Measurements from ENCODE around the gene CAV1.

The CAV1 gene

DNA sequence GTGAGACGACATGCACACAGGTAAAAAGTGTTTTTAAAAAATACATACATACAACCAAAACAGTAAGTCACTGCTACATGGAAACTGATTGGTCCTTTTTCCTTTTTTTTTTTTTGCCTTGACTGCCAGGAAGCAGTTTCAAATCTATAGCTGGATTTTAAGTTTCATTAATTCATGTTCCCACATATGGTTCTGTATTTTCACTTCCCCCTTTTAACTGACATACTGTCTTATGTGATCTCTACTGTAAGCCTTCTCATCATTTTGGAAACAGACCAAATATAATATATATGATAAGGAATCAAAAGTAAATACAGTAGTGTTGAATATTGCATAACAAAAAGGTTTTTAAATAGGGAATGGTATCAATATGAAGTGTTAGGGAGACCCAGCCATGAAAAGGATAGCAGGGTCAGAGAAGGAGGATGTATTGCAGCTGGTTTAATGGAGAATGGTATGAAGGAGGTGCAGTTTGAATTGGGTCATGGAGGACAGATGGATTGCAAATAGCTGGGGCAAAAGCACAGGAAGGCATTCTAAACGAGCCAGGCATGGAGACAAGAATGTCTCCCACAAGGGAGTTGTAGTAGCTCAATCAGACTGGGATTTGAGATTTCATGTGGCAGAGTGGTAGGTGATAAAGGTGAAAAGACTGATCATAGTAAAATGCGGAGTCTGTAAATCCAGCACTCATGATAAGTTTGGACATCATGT lies 5.4 kb downstream of the CAV1 start:
- no peak for DNase-seq (ENCODE audit: low read depth, low spot score)

DNA sequence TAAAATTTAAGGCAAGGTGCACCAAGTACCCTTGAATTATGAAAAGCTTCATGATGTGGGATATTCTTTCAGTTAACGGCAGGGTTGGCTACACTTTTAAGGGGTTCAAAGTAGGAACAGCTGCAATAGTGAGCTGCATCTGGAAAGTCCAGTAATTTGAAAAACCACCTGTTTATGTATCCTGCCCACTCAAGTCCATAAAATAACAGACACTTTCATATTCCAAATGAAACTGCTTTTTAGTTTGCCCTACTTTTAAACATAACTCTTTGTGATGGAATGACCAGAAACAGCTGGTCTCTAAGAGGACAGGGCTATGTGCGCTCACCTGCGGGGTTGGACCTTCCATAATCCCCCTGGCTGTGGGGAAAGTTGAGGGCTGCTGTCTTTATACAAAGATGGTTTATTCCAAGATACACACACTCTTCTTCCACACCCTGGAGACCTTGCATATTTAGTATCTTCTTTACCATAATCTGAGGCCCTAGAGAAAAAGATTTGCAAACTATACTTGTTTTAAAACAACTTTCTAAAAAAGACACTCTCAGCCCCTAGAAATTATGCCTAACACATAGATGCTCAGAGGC lies 7.4 kb downstream of the CAV1 start:
- no peak for DNase-seq (ENCODE audit: low read depth, low spot score)

DNA sequence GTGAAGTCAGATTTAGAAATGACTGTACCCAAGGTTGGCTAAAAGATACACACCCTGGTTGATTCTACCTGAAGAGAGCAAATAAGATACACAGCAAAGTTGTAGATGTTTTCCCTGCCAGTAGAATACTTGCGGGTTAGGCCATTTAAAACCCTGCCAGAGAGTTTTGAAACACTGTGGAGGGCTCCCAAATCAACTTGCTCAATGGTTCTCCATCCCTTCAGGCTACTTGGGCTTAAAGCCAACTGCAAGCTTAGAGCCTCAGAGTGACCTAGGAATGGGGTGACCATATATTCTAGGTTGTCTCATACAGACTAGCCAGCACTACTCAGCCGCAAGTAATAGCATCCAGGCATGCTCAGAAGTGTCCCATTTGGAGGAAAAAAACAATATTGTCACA lies 10.0 kb downstream of the CAV1 start:
- no peak for DNase-seq (ENCODE audit: low read depth, low spot score)

DNA sequence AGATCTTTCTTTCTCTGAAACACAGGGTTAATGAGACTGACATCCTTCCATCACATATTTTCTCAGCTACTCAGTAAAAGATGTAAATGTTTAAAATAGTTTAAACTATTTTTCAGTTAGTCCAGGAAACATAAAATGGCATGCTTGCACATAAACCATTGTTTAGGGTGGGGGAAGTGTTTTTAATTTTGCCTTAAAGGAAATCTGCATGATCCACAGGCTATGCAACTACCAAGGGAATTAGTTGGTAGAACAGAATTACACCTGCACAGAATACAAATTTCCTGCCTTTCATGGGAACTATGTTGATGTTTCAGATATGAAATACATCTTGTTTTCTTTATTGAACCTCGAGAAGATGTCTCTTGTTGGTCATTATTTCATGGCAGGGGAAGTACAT lies 10.6 kb downstream of the CAV1 start:
- no peak for DNase-seq (ENCODE audit: low read depth, low spot score)

DNA sequence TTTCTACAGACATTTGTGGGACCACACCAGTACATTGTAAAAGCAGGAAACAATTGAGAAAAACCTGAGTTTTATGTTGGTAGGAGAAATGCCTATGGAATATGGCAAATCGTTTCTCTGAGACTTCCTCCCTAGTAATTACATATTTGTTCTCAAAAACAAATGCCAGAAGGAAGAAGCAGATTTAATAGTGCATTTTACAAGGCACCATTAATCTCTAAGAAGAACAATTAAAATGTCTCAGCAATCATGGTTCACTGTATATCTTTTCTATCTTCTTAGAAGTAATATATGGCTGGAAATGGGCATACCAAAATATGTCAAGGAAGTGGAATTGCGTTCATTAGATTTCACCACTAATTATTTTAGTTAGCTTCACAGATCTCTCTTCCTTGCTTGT lies 13.3 kb downstream of the CAV1 start:
- DNase-seq (ENCODE audit: low read depth, low spot score), result no peak

DNA sequence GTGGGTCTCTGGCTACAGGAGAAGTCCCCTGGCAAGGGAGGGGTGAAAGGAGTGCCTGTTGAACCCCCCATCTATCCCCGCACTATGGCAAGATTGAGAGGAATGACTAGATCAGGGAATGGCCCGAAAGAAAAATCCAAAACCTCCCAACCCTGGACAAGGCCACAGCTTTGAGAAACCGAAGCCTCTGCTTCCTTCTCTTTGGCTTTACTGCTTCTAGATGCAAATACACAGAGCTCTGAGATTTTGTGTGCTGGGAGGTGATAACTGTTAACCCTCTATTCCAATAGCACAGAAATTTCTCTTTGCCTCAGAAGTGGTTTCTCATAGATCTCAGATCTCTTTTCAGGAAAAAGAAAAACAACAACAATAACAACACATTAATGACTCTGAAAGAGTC lies 15.0 kb downstream of the CAV1 start:
- no peak for DNase-seq (ENCODE audit: low read depth, low spot score)

DNA sequence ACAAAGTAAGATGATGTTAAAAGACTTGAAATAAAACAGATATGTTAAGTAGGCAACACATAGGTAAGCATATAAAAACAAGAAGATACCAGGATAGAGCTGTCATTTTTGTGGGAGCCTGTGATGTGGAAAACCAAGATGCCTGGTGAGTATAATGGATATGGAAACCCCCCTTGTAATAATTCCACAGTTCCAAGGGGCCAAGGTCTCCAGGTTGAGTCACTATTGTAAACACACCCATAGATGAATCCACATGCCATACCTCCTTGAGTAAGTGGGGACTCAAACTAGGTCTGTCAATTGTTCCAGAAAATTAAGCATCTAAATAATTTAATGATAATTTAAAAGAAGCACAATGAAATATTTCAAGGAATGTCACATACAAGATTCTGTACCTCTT lies 15.9 kb downstream of the CAV1 start:
- DNase-seq (ENCODE audit: low read depth, low spot score), result no peak

DNA sequence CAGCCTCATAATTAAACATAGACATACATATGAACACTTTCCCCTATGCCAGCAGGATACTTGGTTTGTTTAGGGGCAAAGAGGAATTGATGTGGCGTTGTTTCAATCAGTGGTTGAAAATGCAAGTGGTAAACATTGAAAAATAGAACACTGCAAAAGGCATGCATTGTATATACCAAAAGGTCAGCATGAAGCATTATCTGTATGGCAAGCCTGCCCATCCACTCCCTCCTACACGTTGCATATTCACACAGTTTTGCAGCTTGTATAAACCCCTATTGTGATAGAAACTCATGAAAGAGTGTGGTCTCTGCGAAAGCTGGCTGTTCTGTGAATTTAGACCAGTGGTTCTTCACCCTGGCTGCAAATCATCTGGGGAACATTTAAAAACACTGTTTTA lies 17.1 kb downstream of the CAV1 start:
- no peak for DNase-seq (ENCODE audit: low read depth, low spot score)

DNA sequence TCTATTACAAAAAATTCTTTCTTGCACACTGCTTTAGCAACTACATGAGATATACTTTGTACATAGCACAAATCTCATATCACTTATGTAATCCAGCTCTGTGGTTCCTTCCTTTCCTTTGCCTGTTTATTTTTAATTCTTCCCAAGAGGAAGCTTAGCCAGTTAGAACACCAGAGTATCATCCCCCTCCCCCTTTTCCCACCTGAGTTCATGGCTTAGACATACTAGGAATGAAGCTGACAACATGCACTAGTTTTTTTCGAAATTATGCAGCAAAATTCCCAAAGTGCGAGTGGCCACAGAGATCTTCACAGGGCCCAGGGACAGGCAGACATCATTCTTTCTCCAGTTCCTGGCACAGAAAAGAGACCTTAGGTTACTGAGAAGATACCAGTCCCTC lies 17.8 kb downstream of the CAV1 start:
- no peak for DNase-seq (ENCODE audit: low read depth, low spot score)

DNA sequence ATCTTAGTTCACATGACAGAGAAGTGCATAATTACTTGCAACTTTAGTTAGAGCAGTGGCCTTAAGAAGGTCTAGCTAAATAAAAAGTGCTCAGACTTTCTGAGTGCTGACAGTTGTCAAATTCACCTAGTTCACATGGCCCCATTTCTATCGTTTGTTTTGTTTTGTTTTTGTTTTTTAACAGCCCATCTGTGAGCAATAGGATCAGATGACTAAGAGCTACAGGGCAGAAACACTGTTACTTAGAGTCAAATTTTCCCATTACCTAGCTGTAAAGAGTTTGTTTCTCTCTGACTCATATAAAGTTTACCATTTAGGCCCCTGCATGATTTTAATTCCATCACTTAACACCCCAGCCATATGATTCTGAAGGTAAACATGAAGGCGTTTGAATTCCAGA lies 18.8 kb downstream of the CAV1 start:
- DNase-seq (ENCODE audit: low read depth, low spot score), result no peak

DNA sequence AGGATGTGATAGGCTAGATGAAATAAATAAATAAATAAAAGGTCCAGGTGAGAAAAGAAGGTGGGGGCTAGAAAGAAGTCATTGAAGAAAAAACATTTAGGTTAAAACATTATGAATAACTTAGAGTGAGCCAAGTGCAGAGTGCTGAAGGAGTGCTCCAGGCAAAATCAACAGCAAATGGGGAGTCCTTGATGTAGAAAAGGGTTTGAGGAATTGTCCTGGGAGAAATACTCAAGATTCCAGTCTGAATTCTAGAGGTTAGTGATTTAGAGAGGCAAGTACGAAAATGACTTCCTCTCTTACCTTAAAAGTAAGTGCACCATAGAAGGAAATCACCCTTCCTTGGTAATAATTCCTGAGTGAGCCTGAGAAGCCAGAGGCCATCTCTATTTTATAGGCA lies 19.7 kb downstream of the CAV1 start:
- DNase-seq (ENCODE audit: low read depth, low spot score), result no peak

DNA sequence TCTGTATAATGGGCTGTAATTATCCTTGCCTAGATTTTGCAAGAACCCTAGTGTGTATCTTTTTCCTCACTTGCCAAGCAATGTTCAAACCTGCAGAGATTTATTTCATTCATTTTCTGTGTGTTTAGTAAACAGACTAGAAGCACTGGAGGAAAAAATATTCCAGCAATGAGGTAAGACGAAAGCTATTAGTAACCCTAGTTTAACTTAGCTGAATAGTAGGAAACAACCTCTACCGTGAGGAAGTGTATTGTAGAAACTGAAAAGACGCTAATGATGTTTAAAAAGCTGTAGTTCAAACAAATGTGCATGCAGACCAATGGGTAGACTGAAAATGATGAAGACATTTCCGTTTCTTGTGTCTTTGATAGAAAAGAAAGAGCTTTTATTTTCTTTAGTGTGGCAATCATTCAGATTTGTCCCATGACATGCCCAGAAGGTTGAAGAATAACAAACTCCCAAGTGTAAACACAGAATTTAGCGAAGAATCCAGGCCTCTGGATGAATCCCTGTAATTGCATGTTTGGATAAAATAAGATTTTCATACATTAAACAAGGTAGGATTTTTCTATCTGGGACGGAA lies 20.7 kb downstream of the CAV1 start:
- no peak for DNase-seq (ENCODE audit: low read depth, low spot score)

DNA sequence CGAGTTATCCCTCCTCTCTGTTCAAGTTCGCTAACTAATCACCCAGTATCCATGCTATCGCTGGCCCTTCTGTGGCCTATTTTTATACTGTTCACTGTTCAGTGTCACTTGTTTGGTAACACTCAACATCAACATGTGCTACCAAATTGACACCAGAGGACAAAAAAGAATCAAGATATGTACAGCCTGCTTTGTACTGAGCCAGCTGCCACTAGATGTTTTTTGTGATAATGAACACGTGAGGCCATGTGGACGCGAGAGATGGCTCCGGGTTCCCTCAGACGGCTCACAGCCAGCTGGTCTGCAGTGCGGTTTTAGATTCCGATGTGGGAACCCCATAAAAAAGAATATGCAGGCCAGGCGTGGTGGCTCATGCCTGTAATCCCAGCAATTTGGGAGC lies 21.2 kb downstream of the CAV1 start:
- DNase-seq (ENCODE audit: low read depth, low spot score), result no peak

DNA sequence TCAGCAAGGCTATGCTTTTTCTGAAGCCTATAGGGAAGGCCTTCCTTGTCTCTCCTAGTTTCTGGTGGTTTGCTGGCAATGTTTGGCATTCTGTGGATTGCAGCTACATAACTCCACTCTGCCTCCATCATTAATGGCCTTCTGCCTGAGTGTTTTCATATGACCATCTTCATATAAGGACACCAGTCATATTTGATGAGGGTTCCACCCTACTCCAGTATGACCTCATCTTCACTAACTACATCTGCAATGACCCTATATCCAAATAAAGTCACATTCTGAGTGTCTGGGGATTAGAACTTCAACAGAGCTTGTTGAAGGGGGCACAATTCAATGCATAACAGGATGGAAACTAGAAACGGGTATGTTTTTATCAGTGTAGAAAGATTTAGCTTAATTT lies 22.1 kb downstream of the CAV1 start:
- DNase-seq (ENCODE audit: low read depth, low spot score), result no peak

DNA sequence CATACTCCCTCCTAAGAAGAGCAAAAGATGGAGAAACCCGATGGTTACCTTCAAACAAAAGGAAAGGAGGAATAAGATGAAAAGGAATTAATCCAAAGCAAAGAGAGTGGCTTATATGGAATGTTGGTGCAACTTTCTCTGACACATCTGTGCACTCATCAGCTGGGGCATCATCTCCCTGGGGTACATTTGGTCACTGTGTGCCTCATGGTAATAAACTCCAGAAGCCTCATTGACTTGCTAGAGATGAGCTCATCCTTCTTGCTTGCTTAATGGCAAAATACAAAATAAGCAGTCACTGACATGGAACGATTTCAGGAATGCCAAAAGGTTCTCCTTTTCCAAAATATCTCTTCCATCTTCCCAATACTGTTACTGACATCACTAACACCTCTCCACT lies 22.5 kb downstream of the CAV1 start:
- DNase-seq (ENCODE audit: low read depth, low spot score), result no peak

DNA sequence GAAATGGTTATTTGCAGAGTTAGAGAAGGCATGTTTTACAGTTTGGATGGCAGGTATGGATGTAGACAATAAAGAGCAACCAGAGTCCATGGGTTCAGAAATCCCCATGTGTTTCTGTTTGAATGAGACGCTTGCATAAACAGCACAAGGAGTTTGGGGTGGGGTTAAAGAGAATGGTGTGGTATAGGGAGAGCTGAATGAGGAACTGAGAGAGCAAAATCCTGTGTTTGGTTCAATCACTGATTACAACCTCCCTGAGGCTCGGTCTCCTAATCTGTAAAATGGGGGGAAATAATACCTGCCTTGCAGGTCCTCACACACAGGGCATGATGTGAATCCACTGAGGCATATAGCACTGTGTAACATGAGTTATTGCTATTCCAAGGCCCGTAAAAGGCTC lies 23.7 kb downstream of the CAV1 start:
- DNase-seq (ENCODE audit: low read depth, low spot score), result no peak

DNA sequence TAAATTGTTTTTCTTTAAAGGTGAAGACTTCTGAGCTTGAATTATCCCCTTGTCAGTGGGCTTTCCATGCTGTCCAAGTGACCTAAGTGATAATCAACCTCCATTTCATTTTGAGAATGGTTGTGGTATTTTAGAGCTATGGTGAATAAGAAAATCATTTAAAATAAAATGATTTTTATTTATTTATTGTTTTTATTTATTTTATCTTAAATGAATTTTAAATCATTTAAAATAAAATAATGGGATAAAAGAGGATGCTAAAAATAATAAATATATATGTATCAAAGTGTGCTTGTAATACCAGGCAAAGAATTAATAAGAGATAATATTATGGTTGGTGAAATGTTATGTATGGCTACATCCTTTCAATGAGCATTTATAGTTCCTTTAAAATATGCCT lies 24.5 kb downstream of the CAV1 start:
- DNase-seq (ENCODE audit: low read depth, low spot score), result no peak

DNA sequence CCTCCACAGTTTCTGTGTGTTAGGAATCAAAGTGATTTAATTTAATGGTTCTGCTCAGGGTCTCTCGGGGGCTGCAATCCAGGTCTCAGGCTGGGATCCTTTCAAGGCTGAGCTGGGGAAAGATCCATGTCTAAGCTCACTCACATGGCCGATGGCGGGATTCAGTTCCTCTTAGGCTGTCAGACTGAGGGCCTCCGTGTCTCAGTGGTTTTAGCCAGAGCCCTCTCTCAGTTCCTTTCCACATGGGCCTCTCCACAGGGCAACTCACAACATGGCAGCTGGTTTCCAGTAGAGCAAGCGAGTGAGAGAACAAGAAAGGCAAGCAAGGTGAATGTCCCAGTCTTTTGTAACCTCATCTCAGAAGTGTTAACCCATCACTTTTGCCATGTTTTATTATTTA lies 26.9 kb downstream of the CAV1 start:
- DNase-seq (ENCODE audit: low read depth, low spot score), result no peak

DNA sequence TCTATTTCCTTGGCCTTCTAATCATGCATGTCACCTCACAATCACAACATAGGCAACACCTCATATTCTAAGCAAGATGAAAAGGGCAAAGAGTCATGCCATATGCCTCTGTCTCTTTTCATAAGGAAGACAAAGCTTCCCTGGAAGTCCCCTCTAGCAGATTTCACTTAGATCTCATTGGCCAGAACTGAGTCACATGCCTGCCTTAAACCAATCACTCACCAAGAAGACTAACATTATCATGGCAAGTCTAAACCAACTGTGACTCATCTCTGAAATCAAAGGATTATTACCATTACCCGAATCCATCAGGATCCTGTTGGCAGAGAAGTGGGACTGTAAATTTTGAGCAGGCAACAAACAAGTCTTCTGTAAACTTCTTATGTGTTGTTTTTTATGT lies 27.8 kb downstream of the CAV1 start:
- no peak for DNase-seq (ENCODE audit: low read depth, low spot score)

DNA sequence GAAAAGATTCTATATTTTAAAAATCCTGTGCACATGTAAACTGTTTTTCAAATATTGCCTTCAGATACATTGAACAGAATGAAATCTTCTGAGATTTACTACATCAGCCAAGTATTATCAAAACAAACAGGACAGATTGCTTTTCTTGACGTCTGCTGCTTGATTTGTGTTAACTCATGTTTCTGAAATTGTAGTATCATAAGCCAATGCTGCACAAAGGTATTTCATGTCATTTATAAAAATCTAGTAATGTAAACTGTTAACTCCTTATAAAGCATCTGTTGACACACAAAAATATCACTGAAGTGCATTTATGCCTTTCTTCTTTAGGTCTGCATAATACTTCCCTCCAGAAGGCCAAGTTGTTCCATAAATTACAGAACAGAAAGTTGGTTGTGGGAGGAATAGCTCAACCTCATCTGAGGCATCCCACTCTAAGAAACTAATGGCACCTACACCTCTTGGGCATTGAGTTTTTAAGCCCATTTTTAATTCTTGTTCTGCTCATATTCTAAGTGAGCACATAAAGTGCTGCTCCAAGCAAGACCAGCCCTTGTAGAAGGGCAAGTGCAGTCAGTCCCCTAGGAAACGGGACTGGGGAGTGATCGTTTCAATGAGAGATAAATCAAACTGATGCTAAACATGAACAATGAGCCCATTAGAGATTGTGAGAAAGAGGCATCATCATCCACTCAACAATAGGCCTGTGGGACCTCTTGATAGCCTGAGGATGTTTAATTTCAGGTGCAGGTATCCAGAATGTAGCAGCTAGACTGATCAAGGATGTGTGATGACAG lies 28.5 kb downstream of the CAV1 start:
- DNase-seq (ENCODE audit: low read depth, low spot score), result no peak

DNA sequence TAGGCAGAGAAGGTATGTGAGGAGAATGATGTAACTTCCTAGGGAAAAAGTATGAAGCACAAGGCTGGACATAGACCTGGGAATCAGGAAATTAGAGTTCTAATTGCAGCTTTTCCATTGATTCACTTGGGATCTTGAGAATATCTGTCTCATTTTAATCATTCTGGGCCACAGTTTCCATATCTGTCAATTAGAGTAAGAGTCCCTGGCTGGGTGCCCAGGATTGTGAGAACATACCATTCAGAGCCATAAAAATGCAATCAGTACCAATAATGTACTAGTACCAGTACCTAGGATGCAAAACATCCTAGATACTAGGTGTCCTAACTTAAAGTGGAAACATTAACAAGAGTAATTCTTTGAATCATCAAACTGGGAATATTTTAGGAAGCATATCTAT lies 29.6 kb downstream of the CAV1 start:
- DNase-seq (ENCODE audit: low read depth, low spot score), result no peak

DNA sequence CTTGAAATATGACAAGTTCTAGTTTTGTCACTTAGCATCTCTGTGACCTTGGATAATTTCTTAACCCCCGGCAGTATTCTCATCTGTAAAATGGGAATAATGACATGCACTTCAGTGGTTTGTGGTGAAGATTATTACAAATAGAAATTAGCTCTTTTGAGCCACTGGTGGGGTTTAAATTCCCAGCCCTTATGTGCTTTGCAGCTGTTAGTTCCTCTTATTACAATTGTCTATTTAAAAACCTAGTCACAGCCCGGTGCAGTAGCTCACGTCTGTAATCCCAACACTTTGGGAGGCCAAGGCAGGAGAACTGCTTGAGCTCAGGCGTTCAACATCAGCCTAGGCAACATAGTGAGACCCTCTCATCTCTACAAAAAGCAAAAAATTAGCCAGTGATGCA lies 30.1 kb downstream of the CAV1 start:
- no peak for DNase-seq (ENCODE audit: low read depth, low spot score)

DNA sequence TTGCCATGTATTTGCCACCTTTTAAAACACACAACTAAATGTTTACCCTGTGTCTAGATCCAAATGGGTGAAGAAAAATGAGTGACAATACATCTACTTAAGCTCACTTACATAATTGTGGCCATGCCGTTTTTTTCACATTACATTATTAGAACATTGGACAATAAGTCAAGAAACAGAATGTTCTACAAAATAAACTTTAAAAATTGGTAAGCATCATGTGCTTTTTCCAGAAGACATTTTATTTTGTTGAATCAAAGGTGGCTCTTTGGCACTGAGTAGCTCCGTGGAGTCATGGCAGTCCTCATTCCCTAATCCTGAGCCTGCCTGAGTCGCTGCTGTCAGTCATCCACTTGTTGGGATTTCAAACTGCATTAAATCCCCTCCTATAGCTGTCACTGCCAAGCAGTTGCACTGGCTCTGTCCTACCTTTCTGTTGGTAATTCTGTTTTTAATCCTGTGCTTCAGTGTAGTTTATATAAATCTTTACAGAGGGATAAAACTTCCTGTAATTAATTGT lies 32.3 kb downstream of the CAV1 start:
- DNase-seq (ENCODE audit: low read depth, low spot score), result no peak

Data from activated naive CD8-positive, alpha-beta T cell treated with anti-CD3 and anti-CD28 coated beads, Interleukin-2, amount 50 U/mL, for 16 hours (primary cell).